GM19324 (cell line): ENCODE results near the gene MALAT1.
A peak's percentile ranks its signal among the peaks of the same experiment; 100 is the strongest.
"Not testable (repeated sequence)": the region's sequence is repeated elsewhere in the genome, so short reads cannot be mapped to it uniquely, and the experiment has no call there.

Source experiments
- ATAC-seq: cut with Tn5 transposase; IDR thresholded peaks from one replicate; pipeline ENCODE4 v1.9.1; 2021; ENCODE audit warnings: mild to moderate bottlenecking, moderate library complexity; ENCODE audit not compliant: unreplicated experiment, low FRiP score

Gene MALAT1

DNA sequence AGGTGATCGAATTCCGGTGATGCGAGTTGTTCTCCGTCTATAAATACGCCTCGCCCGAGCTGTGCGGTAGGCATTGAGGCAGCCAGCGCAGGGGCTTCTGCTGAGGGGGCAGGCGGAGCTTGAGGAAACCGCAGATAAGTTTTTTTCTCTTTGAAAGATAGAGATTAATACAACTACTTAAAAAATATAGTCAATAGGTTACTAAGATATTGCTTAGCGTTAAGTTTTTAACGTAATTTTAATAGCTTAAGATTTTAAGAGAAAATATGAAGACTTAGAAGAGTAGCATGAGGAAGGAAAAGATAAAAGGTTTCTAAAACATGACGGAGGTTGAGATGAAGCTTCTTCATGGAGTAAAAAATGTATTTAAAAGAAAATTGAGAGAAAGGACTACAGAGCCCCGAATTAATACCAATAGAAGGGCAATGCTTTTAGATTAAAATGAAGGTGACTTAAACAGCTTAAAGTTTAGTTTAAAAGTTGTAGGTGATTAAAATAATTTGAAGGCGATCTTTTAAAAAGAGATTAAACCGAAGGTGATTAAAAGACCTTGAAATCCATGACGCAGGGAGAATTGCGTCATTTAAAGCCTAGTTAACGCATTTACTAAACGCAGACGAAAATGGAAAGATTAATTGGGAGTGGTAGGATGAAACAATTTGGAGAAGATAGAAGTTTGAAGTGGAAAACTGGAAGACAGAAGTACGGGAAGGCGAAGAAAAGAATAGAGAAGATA lies at the start of gene MALAT1:
MALAT1 (plus strand) TSS at position 69 of the 736 bp plus-strand sequence.
- no peak for ATAC-seq

DNA sequence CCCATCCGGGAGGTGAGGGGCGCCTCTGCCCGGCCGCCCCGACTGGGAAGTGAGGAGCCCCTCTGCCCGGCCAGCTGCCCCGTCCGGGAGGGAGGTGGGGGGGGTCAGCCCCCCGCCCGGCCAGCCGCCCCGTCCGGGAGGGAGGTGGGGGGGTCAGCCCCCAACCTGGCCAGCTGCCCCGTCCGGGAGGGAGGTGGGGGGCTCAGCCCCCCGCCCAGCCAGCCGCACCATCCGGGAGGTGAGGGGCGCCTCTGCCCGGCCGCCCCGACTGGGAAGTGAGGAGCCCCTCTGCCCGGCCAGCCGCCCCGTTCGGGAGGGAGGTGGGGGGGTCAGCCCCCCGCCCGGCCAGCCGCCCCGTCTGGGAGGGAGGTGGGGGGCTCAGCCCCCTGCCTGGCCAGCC lies 47.5 kb upstream of the MALAT1 start:
- not testable (repeated sequence) for ATAC-seq

DNA sequence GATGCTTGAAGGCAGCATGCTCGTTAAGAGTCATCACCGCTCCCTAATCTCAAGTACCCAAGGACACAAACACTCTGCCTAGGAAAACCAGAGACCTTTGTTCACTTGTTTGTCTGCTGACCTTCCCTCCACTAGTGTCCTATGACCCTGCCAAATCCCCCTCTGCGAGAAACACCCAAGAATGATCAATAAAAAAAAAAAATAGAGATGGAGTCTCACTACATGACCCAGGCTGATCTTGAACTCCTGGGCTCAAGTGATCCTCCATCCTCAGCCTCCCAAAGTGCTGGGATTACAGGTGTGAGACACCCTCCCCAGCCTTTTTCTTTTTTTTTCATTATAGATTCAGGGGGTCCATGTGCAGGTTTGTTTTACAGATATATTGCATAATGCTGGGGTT lies 46.6 kb upstream of the MALAT1 start:
- not testable (repeated sequence) for ATAC-seq

DNA sequence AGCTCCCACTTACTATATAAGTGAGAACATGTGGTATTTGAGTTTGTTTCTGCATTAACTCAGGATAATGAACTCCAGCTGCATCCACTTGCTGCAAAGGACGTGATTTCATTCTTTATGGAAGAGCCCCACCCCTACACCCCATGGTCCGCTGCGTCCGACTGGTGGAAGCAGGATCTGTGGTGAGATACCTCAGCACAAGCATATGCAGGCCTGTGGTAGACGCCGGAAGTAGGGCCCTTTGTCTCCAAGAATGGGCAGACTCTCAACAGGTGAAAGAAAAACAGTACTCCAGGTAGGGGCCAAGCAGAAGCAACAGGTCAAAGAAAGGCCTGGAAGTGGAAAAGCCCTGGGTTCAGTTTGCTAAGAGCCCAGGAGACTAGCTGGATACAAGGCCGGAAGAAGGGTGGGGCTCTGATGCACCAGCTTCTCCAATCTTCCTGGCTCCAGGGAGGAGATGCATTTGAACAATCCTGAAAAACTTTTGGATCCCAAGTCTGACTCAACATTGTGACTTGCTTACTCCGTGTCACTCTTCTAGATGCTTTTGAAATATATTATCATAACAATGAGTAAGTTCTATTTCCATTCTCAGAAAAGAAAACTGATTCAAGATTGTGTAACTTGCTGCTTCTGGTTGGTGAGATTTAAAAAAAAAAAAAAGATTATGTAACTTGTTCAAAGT lies 45.9 kb upstream of the MALAT1 start:
- ATAC-seq: no peak

DNA sequence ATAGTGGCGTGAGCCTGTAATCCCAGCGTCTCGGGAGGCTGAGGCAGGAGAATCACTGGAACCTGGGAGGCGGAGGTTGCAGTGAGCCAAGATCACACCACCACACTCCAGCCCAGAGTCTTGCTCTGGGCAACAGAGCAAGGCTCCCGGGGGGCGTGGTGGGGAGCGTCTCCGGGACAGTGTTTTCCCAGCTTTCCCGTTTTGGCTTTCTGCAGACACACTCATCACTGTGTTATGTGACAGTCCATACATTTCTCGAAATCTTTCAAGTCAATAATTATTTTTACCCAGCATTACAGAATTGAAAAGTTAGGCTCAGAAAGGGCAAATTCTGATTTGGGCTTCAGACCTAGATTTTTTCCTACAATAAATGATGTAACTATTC lies 44.5 kb upstream of the MALAT1 start:
- no peak for ATAC-seq

DNA sequence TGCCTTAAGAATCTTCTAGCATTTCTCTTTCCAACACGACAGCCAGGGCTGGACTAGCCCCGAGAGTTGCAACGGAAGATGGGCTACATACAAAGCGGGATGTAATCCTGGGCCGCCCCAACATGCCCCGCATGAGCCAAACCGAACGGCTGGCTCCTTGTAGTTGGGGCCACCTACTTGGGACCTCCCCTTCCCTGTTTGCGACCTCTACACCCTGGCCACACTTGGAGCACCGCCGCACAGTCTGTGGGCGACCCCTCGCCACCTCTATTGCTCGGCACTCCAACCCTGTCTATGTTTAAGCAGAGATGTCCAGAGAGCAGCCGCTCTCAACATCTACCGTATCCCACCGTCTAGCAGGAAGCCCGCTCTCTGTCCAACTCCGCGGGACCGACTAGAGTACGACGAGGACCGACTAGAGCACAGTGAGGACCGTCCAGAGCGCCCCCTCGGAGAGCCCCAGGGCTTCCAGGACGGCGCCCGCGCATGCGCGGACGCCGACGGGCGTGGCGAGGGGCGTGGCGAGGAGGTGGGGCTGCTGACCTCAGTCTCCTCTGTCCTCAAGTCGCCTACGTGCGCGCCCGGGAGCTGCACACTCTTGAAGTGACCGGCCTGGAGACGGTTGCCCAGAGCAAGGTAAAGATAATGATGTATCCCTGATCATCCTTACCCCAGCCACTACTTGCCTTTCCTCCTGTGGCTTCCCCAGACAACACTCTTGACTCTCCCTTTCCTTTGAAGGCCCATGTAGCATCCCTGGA lies 44.0 kb upstream of the MALAT1 start:
- peak; percentile 87 for ATAC-seq

DNA sequence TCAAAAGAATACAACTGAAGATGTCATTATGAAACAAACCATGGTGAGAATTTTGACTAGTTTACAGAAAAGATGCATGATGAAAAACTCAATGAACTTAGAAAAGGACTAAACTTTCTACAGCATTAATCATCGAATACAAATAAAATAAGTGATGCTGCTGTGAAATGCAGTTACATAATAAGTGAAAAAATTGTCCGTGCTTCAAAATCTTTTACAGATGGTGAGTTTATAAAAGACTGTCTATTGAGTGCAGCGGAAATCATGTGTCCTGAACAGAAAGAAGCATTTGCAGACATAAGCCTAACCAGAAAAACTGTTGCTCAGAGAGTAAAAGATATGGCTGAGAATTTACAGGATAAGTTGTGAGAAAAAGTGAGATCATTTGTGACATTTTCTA lies 42.4 kb upstream of the MALAT1 start:
- no peak for ATAC-seq

DNA sequence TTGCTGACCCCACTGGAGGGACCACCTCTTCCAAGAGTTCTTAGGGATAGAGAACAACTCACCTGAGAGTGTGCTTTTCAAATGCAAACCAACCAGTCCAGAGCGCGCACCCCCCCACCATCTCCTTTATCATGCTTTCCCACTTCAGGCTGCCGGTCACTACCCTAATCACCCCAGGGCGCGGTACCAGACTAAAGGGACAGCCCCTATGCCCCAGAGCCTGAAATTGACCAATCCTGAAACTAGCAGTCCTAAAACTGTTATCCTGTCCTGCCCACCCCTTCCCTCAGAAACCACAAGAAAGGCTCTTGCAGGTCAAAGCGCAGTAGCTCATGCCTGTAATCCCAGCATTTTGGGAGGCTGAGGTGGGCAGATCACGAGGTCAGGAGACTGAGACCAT lies 39.3 kb upstream of the MALAT1 start:
- ATAC-seq: no peak

DNA sequence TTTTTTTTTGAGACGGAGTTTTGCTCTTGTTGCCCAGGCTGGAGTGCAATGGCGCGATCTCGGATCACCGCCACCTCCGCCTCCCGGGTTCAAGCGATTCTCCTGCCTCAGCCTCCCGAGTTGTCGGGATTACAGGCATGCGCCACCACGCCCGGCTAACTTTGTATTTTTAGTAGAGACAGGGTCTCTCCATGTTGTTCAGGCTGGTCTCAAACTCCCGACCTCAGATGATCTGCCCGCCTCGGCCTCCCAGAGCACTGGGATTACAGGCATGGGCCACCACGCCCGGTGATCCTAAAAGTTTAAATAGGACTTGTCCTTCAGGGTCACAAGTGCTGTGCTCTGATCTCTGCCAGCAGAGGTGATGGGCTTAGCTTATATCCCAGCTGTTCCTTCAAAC lies 33.4 kb upstream of the MALAT1 start:
- ATAC-seq: not testable (repeated sequence)

DNA sequence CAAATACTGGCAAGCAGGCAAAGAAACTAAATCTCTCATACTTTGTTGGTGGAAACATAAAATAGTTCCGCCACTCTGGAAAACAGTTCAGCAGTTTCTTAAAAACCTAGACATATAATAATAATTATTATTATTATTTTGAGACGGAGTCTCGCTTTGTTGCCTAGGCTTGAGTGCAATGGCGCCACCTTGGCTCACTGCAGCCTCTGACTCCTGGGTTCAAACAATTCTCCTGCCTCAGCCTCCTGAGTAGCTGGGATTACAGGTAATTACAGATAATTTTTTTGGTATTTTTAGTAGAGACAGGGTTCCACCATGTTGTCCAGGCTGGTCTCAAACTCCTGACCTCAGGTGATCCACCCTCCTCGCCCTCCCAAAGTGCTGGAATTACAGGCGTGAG lies 31.5 kb upstream of the MALAT1 start:
- ATAC-seq: not testable (repeated sequence)

DNA sequence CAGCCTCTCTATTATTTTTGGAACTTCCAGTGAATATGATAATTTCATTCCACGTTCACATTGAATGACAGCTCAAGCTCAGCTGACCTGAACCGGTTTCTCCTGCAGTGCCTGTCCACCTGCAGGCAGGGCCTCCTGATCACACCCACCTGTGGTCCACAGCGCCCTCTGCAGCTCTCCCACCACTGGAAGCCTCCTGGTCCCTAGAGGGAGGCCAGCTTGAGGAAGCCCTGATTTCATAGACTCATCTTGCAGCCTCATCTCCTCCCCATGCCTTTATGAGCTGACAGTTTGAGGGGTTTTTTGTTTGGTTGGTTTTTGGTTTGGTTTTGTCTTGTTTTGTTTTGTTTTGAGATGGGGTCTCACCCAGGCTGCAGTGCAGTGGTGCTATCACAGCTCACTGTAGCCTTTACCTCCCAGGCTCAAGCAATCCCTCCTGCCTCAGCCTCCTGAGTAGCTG lies 29.9 kb upstream of the MALAT1 start:
- no peak for ATAC-seq

DNA sequence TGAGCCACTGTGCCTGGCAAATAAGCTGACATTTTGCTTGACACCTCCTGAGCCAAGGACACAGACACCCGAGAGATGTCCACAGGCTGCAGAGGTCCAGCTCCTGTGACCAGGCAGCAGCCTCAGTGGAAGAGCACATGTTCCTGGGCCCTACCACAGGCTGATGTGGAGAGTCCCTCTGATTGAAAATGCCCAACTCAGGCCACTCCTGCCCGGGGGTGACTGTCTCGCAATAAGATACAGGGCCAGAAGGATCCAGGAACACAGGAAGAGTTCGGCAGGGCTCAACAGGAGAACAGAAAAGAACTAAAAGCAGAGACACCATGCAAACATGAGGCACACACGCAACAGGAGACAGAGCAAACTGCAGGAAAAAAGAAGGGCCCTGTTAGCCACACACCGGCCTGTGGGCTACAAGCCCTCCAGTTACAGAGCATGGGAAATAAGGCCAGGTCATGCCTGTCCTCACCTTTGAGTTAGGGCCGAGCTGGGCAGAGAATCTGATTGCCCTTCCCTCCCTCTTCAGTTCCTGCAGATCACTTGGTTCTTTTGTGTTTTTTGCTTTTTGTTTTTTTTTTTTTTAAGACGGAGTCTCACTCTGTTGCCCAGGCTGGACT lies 28.3 kb upstream of the MALAT1 start:
- no peak for ATAC-seq

DNA sequence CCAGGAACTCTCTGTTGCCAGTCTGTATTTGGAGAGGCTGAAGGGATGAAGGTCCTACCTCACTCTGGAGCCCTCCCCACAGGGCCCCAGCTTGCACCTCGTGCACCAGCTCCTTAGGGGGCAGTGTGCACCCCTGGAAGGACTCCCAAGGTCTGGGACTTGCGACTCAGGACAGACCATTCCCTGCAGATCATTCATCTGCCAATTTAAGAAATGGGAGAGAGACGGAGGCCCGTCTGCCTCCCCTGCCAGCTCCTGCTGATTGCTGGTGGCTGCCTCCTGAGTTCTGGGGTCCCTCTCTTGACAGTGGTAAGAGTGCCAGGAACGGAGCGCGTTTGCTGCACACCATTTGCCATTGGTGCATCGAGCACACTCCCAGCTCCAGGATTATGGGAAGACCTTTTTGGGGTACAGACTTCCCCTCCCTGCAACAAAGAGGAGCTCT lies 27.4 kb upstream of the MALAT1 start:
- no peak for ATAC-seq

DNA sequence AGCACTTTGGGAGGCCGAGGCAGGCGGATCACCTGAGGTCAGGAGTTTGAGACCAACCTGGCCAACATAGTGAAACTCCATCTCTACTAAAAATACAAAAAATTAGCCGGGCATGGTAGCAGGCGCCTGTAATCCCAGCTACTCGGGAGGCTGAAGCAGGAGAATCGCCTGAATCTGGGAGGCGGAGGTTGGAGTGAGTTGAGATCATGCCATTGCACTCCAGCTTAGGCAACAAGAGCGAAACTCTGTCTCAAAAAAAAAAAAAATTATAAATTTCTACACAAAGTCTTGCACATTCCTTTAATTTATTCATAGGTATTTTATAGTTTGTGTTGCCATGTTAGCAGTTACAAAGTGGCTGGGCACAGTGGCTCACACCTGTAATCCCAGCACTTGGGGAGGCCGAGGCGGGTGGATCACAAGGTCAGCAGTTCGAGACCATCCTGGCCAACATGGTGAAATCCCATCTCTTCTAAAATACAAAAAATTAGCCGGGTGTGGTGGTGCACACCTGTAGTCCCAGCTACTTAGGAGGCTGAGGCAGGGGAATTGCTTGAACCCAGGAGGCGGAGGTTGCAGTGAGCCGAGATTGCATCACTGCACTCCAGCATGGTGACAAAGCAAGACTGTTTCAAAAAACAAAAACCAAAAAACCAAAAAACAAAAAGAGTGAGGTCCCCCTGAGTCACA lies 26.1 kb upstream of the MALAT1 start:
- ATAC-seq: not testable (repeated sequence)

DNA sequence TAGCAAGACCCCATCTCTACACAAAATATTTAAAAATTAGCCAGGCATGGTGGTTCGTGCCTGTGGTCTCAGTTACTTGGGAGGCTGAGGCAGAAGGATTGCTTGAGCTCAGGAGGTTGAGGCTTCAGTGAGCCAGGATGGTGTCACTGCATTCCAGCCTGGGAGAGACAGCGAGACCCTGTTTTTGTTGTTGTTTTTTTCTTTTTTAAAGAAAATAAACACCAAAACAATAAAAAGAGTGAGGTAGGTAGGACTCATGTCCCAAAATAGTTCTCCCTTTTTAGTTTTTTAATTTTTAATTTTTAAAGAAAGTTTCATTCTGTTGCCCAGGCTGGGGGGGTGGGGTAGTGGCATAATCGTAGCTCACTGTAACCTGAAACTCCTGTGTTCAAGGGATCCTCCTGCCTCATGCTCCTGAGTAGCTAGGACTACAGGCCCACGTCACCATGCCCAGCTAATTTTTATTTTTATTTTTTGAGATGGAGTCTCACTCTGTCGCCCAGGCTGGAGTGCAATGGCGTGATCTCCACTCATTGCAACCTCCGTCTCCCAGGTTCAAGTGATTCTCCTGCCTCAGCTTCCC lies 25.5 kb upstream of the MALAT1 start:
- no peak for ATAC-seq

DNA sequence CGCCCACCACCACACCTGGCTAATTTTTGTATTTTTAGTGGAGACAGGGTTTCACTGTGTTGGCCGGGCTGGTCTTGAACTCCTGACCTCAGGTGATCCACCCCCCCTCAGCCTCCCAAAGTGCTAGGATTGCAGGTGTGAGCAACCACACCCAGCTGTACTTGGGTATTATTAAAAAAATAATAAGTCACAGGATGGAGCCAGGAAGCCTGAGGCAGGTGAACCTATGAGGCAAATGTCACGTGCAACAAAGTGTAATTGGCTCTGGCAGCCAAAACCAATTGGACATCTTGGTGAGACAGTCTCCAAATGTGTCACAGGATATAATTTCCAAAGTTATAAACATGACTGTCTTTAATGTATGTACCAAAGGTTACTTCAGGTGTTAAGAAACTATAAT lies 24.0 kb upstream of the MALAT1 start:
- ATAC-seq: no peak

DNA sequence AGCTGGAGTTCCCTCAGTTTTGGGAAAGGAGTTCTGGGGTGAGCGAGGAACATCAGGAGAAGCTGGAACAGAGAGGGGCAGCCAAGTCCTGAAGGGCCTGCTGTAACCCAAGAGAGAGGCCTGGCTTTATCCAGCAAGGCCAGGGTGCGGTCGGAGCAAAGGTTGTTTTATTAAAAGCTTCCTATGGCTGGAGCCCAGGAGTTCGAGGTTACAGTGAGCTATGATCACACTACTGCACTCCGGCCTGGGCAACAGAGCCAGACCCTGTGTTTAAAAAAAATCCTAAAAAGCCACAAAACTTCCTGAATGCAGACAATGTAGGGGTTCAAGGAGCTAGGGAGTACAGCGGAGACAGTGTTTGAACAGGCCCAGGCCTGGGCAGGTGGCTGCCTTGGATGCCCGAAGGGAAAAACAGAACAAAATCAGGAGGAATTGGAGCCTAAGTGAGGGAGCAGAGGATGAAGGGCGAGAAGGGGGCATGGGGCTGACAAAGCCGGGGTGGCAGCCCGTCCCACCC lies 22.2 kb upstream of the MALAT1 start:
- ATAC-seq: no peak

DNA sequence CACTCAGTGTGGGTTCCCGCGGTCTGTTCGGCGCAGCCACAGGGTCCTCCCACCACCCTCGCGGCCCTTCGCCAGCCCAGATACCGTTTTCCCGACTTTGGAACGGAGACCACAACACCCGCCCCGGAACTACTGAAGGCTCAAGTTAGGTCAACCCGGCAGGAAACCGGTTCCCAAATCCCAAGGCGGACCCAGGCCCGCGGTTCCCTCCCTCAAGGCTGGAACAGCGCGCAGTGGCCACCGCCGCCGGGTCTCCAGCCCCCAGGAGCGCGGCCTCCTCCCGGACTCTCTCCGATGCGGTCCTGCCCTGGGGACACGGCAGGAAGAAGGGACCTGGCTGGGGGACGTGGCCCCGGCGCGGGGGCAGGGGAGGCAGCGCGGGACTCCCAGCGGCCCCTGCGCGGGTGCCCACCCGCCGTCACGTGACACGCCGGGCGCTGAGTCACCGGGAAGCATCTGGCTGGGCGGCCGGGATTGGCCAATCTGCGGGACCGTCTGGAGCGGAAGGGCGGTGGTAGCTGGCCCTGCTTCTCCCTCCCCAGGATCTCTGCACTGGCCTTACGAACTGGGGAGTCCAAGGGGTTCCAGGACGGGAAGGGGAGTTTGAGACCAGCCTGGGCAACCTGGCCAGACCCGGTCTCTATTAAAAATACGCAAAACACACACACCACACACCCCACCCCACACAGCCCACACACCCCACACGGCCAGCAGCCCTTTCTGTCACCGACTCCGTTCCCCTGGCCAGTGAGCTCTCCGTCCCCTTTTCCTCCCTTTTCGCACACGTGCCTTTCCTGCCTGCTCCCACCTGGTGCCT lies 21.5 kb upstream of the MALAT1 start:
- ATAC-seq: peak; percentile 92
